ENCODE measurements around the gene MAN2A1. TPM values are rescaled to one million over a fixed set of nuclear protein-coding genes. Genes with fewer than 3 reads are reported as not detected.
"Not testable (repeated sequence)": the region's sequence is repeated elsewhere in the genome, so short reads cannot be mapped to it uniquely, and the experiment has no call there.

MAN2A1 gene
- total RNA-seq, 1 donor from 2014 or later: 59.9 TPM

- ATAC-seq: peak; percentile 72
- DNase-seq (ENCODE audit: low spot score): no peak
Observed at GRCh38 chr5:109857405-109858031, 167.8 kb downstream of the MAN2A1 start.

- ATAC-seq: no peak
- DNase-seq (ENCODE audit: low spot score): no peak
Observed at GRCh38 chr5:109859537-109859936, 169.8 kb downstream of the MAN2A1 start.

- no peak for DNase-seq (ENCODE audit: low spot score)
- ATAC-seq: no peak
Observed at GRCh38 chr5:109862301-109862700, 172.6 kb downstream of the MAN2A1 start.

GRCh38 chr5:109863752-109864151 lies 174.0 kb downstream of the MAN2A1 start:
- DNase-seq (ENCODE audit: low spot score): no peak

GRCh38 chr5:109865637-109866036 lies 175.9 kb downstream of the MAN2A1 start:
- no peak for DNase-seq (ENCODE audit: low spot score)
- no peak for ATAC-seq

More at GRCh38 chr5:109863752-109864151, 174.0 kb downstream of the MAN2A1 start:
- ATAC-seq: no peak

- no peak for ATAC-seq
- DNase-seq (ENCODE audit: low spot score): no peak
Observed at GRCh38 chr5:109866051-109866450, 176.3 kb downstream of the MAN2A1 start.

- no peak for DNase-seq (ENCODE audit: low spot score)
Observed at GRCh38 chr5:109868737-109869136, 179.0 kb downstream of the MAN2A1 start.

DNA sequence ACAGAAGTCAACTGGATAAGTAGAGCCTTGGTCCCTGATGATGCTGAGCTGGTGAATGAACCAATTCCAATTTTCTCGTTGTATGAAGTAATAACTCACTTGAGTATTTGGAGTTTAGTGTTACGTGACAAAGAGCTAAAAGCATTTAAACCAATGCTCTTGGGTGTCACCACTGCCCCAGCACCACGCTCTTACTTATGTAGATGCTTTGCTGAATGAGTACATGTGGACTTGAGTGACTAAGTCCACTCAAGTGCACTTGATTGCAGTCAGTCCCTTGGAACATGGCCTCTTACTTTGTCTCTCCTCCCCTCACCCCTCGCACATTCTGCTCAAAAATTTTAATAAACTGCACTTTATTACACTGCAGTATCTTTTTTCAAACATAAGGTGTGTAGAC lies 184.0 kb downstream of the MAN2A1 start:
- no peak for DNase-seq (ENCODE audit: low spot score)
- ATAC-seq: no peak

More at GRCh38 chr5:109868737-109869136, 179.0 kb downstream of the MAN2A1 start:
- no peak for ATAC-seq

GRCh38 chr5:109874108-109874507 lies 184.4 kb downstream of the MAN2A1 start:
- DNase-seq (ENCODE audit: low spot score) (no peak), ATAC-seq (no peak)

- no peak for ATAC-seq
- no peak for DNase-seq (ENCODE audit: low spot score)
Observed at GRCh38 chr5:109876030-109876725, 186.5 kb downstream of the MAN2A1 start.

GRCh38 chr5:109876941-109877669 lies 187.4 kb downstream of the MAN2A1 start:
- no peak for DNase-seq (ENCODE audit: low spot score)
- peak; percentile 13 for ATAC-seq

- no peak for ATAC-seq
- no peak for DNase-seq (ENCODE audit: low spot score)
Observed at GRCh38 chr5:109877670-109878045, 187.9 kb downstream of the MAN2A1 start.

- DNase-seq (ENCODE audit: low spot score): no peak
Observed at GRCh38 chr5:109878887-109879286, 189.2 kb downstream of the MAN2A1 start.

DNA sequence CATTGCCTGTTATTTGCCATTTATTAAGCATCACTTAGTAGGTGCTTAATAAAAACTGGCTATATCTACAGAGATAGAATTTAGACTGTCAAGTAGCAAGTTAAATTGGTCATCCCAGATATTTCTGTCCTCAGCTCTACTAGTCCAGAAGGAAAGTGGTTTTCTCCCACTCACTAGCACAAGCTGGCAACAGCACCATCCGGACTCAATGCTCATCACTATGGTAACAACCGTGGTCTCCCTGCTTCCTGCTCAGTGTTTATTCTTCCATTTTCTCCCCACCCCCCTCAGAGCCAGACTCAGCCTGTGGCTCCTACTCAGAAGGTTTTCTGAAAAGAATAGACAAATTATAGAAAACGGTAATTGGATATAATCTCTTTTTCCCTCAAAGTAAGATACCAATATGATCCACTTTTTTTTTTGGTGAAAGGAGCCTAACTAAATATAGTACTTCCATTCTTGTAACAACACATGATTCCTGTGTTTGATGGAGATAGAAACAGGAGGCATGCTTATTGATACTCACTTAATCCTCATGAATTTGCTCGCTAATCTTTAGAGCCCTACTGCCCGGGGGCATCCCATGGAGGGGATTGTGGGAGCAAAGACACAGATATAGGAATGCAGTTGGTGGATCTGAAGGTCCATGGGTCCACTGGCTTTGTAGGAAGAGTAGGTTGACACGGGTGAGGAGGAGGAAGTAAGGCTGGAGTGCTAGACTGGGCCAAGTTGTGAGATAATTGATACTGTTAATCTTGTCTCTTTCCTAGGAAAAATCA lies 191.4 kb downstream of the MAN2A1 start:
- no peak for DNase-seq (ENCODE audit: low spot score)
- ATAC-seq: no peak

More at GRCh38 chr5:109878887-109879286, 189.2 kb downstream of the MAN2A1 start:
- ATAC-seq: no peak

- DNase-seq (ENCODE audit: low spot score) (no peak), ATAC-seq (no peak)
Observed at GRCh38 chr5:109882546-109882945, 192.8 kb downstream of the MAN2A1 start.

DNA sequence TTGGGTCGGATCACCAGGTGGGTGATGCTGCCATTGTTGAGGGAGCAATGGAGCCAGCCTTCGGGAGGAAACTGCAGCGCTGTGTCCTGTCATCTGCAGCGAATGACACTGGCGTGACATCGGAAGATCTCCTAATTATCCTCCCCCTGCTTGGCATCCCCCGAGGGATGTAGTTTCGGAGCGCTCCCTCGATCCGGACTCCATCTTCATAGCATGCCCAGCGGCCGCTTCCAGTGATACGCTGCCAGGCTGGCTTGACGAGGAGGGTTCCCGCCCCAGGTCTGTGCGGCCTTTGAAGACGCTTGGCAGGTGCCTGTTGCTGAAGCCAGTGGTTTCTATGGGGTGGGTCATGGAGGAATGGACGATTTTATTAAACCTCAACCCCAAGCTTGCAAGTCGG lies 194.9 kb downstream of the MAN2A1 start:
- no peak for ATAC-seq

DNA sequence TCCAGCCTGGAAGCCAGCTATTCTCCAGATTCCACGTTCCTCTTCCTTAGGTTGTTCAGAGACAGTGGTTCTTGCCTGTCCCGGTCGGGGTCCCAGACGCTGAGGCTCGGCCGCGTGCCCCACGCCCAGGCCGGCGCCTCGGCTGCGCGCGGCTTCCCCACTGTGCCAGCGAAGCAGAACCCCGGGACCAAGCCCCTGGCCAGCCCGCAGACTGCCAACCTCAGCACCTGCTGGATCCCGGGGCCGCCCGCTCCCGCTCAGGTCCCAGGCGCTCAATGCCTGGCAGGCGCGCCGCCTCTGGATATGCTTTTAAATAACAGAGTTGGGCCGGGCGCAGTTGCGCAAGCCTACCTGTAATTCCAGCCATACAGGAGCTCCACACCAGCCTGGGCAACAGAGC lies 195.5 kb downstream of the MAN2A1 start:
- ATAC-seq (no peak), DNase-seq (ENCODE audit: low spot score) (no peak)

More for the DNA sequence above, 194.9 kb downstream of the MAN2A1 start:
- DNase-seq (ENCODE audit: low spot score): no peak

- DNase-seq (ENCODE audit: low spot score): no peak
- ATAC-seq: no peak
Observed at GRCh38 chr5:109888989-109889388, 199.3 kb downstream of the MAN2A1 start.

DNA sequence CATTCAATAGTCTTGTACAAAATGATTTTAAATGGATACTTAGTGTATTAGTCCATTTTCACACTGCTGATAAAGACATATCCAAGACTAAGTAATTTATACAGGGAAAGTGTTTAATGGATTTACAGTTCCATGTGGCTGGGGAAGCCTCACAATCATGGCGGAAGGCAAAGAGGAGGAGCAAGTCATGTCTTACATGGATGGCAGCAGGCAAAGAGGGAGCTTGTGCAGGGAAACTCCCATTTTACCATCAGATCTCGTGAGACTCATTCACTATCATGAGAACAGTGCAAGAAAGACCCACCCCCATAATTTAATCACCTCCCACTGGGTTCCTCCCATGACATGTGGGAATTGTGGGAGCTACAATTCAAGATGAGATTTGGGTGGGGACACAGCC lies 203.5 kb downstream of the MAN2A1 start:
- DNase-seq (ENCODE audit: low spot score); ATAC-seq: not testable (repeated sequence)

GRCh38 chr5:109898269-109899162 lies 208.8 kb downstream of the MAN2A1 start:
- DNase-seq (ENCODE audit: low spot score): no peak
- ATAC-seq: no peak
